Adrenal gland (tissue), 12 donors: Measurements from ENCODE around the gene DPP8. TPM values are rescaled to one million over a fixed set of nuclear protein-coding genes. Genes with fewer than 3 reads are reported as not detected.

Source experiments
- DNase-seq, 7 donors: peaks; one replicate each; pipeline ENCODE4 v3.0.0-alpha.2; 2019 to 2020
- H3K27ac ChIP-seq, 5 donors: fragments of 200-600 bp; sonication (generic) in 4 of 5; 1 replicate in 3 of 5; 2 replicates in 2 of 5; pipeline versions ENCODE4 v1.5.1 to v1.8.0; 2016 to 2020; ENCODE audit warnings: mild to moderate bottlenecking in 1 of 5
- H3K27me3 ChIP-seq: fragments of 200-600 bp; 2 replicates; pipeline ENCODE4 v1.8.0; 2021
- H3K36me3 ChIP-seq, 2 donors: fragments of 200-600 bp; replicated peaks in 1 of 2; 1 replicate in 1 of 2; 2 replicates in 1 of 2; pipeline versions ENCODE4 v1.5.1 to v1.8.0; 2018 to 2022
- H3K4me1 ChIP-seq, 2 donors: fragments of 200-600 bp; replicated peaks in 1 of 2; 1 replicate in 1 of 2; 2 replicates in 1 of 2; pipeline versions ENCODE4 v1.5.1 to v1.8.0; 2018 to 2021
- H3K4me3 ChIP-seq, 4 donors: fragments of 200-600 bp; sonication (generic) in 3 of 4; one replicate each; pipeline ENCODE4 v1.5.1; 2016 to 2018
- H3K9me3 ChIP-seq, 3 donors: fragments of 200-600 bp; sonication (generic) in 1 of 3; replicated peaks in 1 of 3; 1 replicate in 2 of 3; 2 replicates in 1 of 3; pipeline versions ENCODE4 v1.5.1 to v1.8.0; 2016 to 2021
- POLR2A ChIP-seq, 2 donors: fragments of 450-650 bp; IDR thresholded peaks; one replicate each; pipeline ENCODE4 v1.6.1; 2017; ENCODE audit warnings: antibody characterized with exemption in 2 of 2, mild to moderate bottlenecking in 2 of 2, moderate library complexity in 1 of 2
- WGBS, 4 donors: extraction: QIAGEN DNeasy Blood & Tissue Kit in 2 of 4; methylation state at CpG; one replicate each; pipeline versions ENCODE4 v1.1.5 to v1.1.7; 2013 to 2017; 5-methylcytosine and 5-hydroxymethylcytosine counted together
- intact Hi-C, 2 donors: fragments of 100-400 bp; cut with DNase I; formaldehyde crosslinking; loops; one replicate each; pipeline versions ENCODE4 v1.14.1 to v1.15.0; 2022 to 2023
- polyA plus RNA-seq, 3 donors: library from polyadenylated mRNA; stranded (reverse); fragments of 200-250 nt in 2 of 3; fragments of 350-450 nt in 1 of 3; fragmentation: Illumina TruSeq in 1 of 3; extraction: RNeasy Lipid Tissue Mini Kit (QIAGEN cat#74804) in 1 of 3; gene quantifications; one replicate each; pipeline ENCODE4 v1.2.3, GENCODE V29; 2013 to 2014
- small RNA-seq, 2 donors: library from RNA; depleted of rRNA; stranded (forward); fragments of <200 nt; gene quantifications; one replicate each; pipeline ENCODE3, GENCODE V24; 2016
- total RNA-seq, 9 donors: library from RNA; depleted of rRNA in 4 of 9; stranded (reverse); fragments of >200 nt in 4 of 9; fragments of 120-200 nt in 1 of 9; fragmentation: NEBNext Ultra II Directional in 1 of 9; extraction: Animal tissue kit (Norgen Biotek cat#: 25700) in 1 of 9; gene quantifications; one replicate each; pipeline versions ENCODE4 v1.1.0 to v1.2.4, GENCODE V29; 2013 to 2023
- TF ChIP-seq, protein P1 (sequence below), 6 experiments: fragments of 450-650 bp in 4 of 6; fragments of 200-600 bp in 2 of 6; sonication (generic) in 1 of 6; IDR thresholded peaks; 1 replicate in 5 of 6; 2 replicates in 1 of 6; pipeline versions ENCODE4 v1.5.1 to v1.8.0; 2016 to 2021; ENCODE audit warnings: antibody characterized with exemption in 6 of 6, mild to moderate bottlenecking in 2 of 6, moderate library complexity in 1 of 6
- donor health status: healthy with polysubstance abuse.
- donor health status: Bipolar disorder and iron deficiency.
- donor health status: DM: yes; HTN: yes; CAD: no.
- donor health status: DM: no; HTN: no; CAD: no.
- donor health status: DM: no; HTN: no; CAD: no.
- donor health status: DM: yes; HTN: yes; CAD: no.

Gene DPP8
- total and polyA plus RNA-seq, 12 donors = 5.7 to 101 (median 40.4) TPM

DNA sequence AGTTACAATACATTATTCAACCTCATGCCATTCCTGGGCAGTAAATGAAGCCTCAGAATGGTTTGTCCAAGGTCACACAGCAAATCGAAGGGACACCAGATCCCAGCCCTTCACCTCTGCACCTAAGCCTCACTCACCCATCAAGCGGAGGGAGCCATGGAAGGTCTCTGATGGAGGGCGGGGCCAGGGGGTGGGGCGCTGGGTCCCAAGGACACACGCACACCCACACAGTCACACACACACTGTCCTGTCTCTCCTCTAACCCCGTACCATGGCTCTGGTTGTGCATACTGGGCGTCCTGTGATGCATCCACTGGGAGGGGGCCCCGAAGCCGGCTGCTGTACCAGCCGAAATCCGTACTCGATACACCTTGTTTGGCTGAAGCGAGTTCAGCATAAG, 124.4 kb downstream of the DPP8 start:
- intact Hi-C loops = no loop called here
- Histone ChIP-seq H3K4me1 (no peaks in the 10 kb centered on the region), H3K27ac (no peak overlapping the region), H3K27me3 (no peaks in the 10 kb centered on the region), H3K9me3 (no peaks in the 10 kb centered on the region), H3K36me3 (peaks cover 0 to 7% of the 10 kb centered on the region in 2 donors), H3K4me3 (no peak overlapping the region)
- TF ChIP-seq, protein P1, sequence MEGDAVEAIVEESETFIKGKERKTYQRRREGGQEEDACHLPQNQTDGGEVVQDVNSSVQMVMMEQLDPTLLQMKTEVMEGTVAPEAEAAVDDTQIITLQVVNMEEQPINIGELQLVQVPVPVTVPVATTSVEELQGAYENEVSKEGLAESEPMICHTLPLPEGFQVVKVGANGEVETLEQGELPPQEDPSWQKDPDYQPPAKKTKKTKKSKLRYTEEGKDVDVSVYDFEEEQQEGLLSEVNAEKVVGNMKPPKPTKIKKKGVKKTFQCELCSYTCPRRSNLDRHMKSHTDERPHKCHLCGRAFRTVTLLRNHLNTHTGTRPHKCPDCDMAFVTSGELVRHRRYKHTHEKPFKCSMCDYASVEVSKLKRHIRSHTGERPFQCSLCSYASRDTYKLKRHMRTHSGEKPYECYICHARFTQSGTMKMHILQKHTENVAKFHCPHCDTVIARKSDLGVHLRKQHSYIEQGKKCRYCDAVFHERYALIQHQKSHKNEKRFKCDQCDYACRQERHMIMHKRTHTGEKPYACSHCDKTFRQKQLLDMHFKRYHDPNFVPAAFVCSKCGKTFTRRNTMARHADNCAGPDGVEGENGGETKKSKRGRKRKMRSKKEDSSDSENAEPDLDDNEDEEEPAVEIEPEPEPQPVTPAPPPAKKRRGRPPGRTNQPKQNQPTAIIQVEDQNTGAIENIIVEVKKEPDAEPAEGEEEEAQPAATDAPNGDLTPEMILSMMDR (IDR thresholded peaks at IDR 0.05) = no peak
- TF ChIP-seq POLR2A (IDR thresholded peaks at IDR 0.05) = no peak
- DNase-seq = no peak
- WGBS, 4 donors = 84 to 95% (median 89%) methylated on average over 7 to 13 of the region's 13 CpGs

Small RNA genes lying within 50 kb of the gene (small RNA-seq; reads per million reads assigned to genes)
- gene AC105129.1 (0 reads per million in 2 donors), gene RF00019 (0 reads per million in 2 donors), gene RNU6-19P (0 reads per million in 2 donors)

Other genes with a start within 250 kb of the DPP8 start
- gene PARP16, start 230.8 kb downstream of the DPP8 start, total RNA-seq = 10 to 100 TPM in 8 of 9 donors, 1 to 10 TPM in 1; 9.9 to 18.1 (median 15.0) TPM
- gene PARP16, start 230.8 kb downstream of the DPP8 start, polyA plus RNA-seq = 10 to 100 TPM in 1 of 3 donors, 1 to 10 TPM in 2; 7.8 to 15.3 (median 8.6) TPM
- gene RNU5A-1, start 221.6 kb downstream of the DPP8 start, total RNA-seq = 100 to 1,000 TPM in 1 of 9 donors, not detected in 8; 428 TPM
- not detected for gene RNU5A-1, start 221.6 kb downstream of the DPP8 start, polyA plus RNA-seq
- 1,000 to 10,000 TPM in 1 of 9 donors, 10 to 100 TPM in 2, not detected in 6; 27.3 to 1,349 (median 29.8) TPM for gene RNU5B-1, start 213.0 kb downstream of the DPP8 start, total RNA-seq
- not detected for gene RNU5B-1, start 213.0 kb downstream of the DPP8 start, polyA plus RNA-seq
- under 1 TPM in 3 of 9 donors, not detected in 6; 0.27 to 0.39 (median 0.29) TPM for gene IGDCC3, start 139.7 kb downstream of the DPP8 start, total RNA-seq
- gene IGDCC3, start 139.7 kb downstream of the DPP8 start, polyA plus RNA-seq = under 1 TPM in 2 of 3 donors, not detected in 1; 0.13 to 0.32 TPM
- 10 to 100 TPM in 7 of 9 donors, 1 to 10 TPM in 2; 4.7 to 27.2 (median 13.8) TPM for gene IGDCC4, start 94.7 kb downstream of the DPP8 start, total RNA-seq
- 10 to 100 TPM in 2 of 3 donors, 1 to 10 TPM in 1; 8.6 to 24.3 (median 11.4) TPM for gene IGDCC4, start 94.7 kb downstream of the DPP8 start, polyA plus RNA-seq
- 100 to 1,000 TPM in 7 of 9 donors, 10 to 100 TPM in 2; 95.9 to 284 (median 123) TPM for gene HACD3, start 12.8 kb upstream of the DPP8 start, total RNA-seq
- gene HACD3, start 12.8 kb upstream of the DPP8 start, polyA plus RNA-seq = 100 to 1,000 TPM in 1 of 3 donors, 10 to 100 TPM in 2; 13.8 to 217 (median 14.8) TPM
- gene INTS14, start 93.4 kb upstream of the DPP8 start, total RNA-seq = 10 to 100 TPM; 23.7 to 64.6 (median 34.9) TPM
- gene INTS14, start 93.4 kb upstream of the DPP8 start, polyA plus RNA-seq = 10 to 100 TPM; 16.4 to 37.4 (median 21.6) TPM
- 10 to 100 TPM in 3 of 9 donors, 1 to 10 TPM in 6; 5.5 to 15.8 (median 9.0) TPM for gene SLC24A1, start 104.2 kb upstream of the DPP8 start, total RNA-seq
- 1 to 10 TPM; 3.3 to 8.1 (median 8.1) TPM for gene SLC24A1, start 104.2 kb upstream of the DPP8 start, polyA plus RNA-seq